ENCODE data around the gene RSAD1.

- TF ChIP-seq ZNF560 (tag by site-specific recombination; IDR thresholded peaks at IDR 0.05; ENCODE audit: borderline replicate concordance) = no peak
- TF ChIP-seq ZNF302 (tag by site-specific recombination; IDR thresholded peaks at IDR 0.05; ENCODE audit: low read depth) = no peak
- TF ChIP-seq ZNF513 (tag by site-specific recombination; IDR thresholded peaks at IDR 0.05) = no peak
- TF ChIP-seq, protein P1, sequence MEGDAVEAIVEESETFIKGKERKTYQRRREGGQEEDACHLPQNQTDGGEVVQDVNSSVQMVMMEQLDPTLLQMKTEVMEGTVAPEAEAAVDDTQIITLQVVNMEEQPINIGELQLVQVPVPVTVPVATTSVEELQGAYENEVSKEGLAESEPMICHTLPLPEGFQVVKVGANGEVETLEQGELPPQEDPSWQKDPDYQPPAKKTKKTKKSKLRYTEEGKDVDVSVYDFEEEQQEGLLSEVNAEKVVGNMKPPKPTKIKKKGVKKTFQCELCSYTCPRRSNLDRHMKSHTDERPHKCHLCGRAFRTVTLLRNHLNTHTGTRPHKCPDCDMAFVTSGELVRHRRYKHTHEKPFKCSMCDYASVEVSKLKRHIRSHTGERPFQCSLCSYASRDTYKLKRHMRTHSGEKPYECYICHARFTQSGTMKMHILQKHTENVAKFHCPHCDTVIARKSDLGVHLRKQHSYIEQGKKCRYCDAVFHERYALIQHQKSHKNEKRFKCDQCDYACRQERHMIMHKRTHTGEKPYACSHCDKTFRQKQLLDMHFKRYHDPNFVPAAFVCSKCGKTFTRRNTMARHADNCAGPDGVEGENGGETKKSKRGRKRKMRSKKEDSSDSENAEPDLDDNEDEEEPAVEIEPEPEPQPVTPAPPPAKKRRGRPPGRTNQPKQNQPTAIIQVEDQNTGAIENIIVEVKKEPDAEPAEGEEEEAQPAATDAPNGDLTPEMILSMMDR (tag by site-specific recombination; IDR thresholded peaks at IDR 0.05) = no peak
- no peak for TF ChIP-seq KLF7 (tag by site-specific recombination; IDR thresholded peaks at IDR 0.05; ENCODE audit: borderline replicate concordance)
- TF ChIP-seq PRDM1 (tag by site-specific recombination; IDR thresholded peaks at IDR 0.05) = no peak
- no peak for TF ChIP-seq ZBTB48 (tag by site-specific recombination; IDR thresholded peaks at IDR 0.05)
- TF ChIP-seq MEIS1 (CRISPR knock-in tag; IDR thresholded peaks at IDR 0.05; ENCODE audit: borderline replicate concordance) = no peak
- TF ChIP-seq ZNF19 (tag by site-specific recombination; IDR thresholded peaks at IDR 0.05; ENCODE audit: low read depth) = no peak
- TF ChIP-seq PATZ1 (tag by site-specific recombination; IDR thresholded peaks at IDR 0.05) = no peak
Measured at GRCh38 chr17:50472286-50472685, 6.4 kb upstream of the RSAD1 start.
